Urinary bladder (tissue), 4 donors: ENCODE measurements around the gene EGFLAM. TPM values are rescaled to one million over a fixed set of nuclear protein-coding genes. Genes with fewer than 3 reads are reported as not detected.

Source experiments
- DNase-seq: peaks from one replicate; pipeline ENCODE4 v3.0.0-alpha.2; 2015; ENCODE audit errors: extremely low spot score
- H3K27ac ChIP-seq: one replicate; pipeline ENCODE4 v1.5.1; 2013; ENCODE audit warnings: low read depth, mild to moderate bottlenecking, moderate library complexity
- H3K36me3 ChIP-seq: one replicate; pipeline ENCODE4 v1.6.1; 2013; ENCODE audit warnings: mild to moderate bottlenecking, moderate library complexity; ENCODE audit not compliant: insufficient read depth
- H3K4me1 ChIP-seq: one replicate; pipeline ENCODE4 v1.6.1; 2013; ENCODE audit warnings: mild to moderate bottlenecking, moderate library complexity; ENCODE audit not compliant: insufficient read depth
- H3K4me3 ChIP-seq: one replicate; pipeline ENCODE4 v1.5.1; 2013; ENCODE audit warnings: low read depth, low read length
- WGBS: extraction: QIAGEN DNeasy Blood & Tissue Kit; methylation state at CpG from one replicate; pipeline ENCODE4 v1.1.7; 2013; 5-methylcytosine and 5-hydroxymethylcytosine counted together
- polyA plus RNA-seq: library from polyadenylated mRNA; stranded (reverse); fragments of 200-250 nt; gene quantifications from one replicate; pipeline ENCODE4 v1.2.3, GENCODE V29; 2013
- total RNA-seq: library from RNA; depleted of rRNA; stranded (reverse); fragments of >200 nt; gene quantifications from one replicate; pipeline ENCODE4 v1.2.3, GENCODE V29; 2014
- donor health status: healthy with polysubstance abuse.
- donor health status: healthy.

EGFLAM gene
- total and polyA plus RNA-seq, 2 donors = 6.9 to 17.4 TPM

DNA sequence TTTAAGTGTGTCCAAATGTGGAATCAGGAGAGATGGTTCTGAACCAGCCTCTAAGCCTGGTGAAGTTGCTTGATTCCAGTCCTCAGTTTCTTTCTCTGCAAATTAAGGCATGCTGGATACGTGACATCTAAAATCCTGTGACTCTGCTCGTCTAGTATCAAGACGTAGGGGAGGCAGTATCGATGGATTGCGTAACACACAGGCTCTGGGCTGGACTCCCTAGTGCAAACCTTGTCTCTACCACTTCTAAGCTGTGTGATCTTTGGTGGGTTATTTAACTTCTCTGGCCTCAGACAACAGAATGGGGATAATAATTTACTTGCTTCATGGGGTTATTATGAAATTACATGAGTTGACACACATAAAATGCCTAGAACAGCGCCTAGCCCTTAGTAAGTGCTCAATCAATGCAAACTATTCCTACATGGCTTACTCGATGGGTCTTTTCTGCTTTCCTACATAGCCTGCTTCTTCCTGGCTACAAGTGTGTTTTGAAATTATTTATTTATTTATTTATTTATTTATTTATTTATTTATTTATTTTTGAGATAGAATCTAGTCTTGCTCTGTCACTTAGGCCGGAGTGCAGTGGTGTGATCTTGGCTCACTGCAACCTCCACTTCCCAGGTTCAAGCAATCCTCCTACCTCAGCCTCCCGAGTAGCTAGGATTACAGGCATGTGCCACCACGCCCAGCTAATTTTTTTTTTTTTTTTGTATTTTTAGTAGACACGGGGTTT is 102.1 kb downstream of the EGFLAM start:
- Histone ChIP-seq H3K4me1 (no peaks in the 10 kb centered on the region), H3K36me3 (no peaks in the 10 kb centered on the region)
- WGBS = 93% methylated on average over 11 of the region's 11 CpGs

DNA sequence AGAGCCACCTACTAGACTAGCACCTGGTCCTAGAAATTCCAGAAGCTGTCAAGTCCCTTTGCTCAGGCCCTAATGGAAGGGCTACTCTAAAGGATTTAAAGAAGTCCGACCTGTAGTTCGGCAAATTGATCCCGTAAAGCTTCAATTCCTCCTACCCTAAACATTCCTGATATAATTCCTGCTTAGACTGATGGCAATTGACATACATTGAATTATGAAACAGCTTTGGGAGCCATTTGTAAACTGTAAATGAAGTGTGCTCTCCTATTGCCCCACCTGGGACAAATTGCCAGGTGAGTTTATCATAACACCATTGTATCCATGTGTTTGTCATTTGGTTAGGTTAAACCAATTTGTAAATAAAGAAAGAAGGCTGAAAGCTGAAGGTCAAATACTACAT is 104.4 kb downstream of the EGFLAM start:
- WGBS = 87% methylated on average over 3 of the region's 3 CpGs
- Histone ChIP-seq H3K4me1 (no peaks in the 10 kb centered on the region), H3K36me3 (no peaks in the 10 kb centered on the region), H3K4me3 (no peak overlapping the region), H3K27ac (no peak overlapping the region)
- DNase-seq = no peak

More for the DNA sequence above, 102.1 kb downstream of the EGFLAM start:
- Histone ChIP-seq H3K27ac (no peak overlapping the region), H3K4me3 (no peak overlapping the region)
- no peak for DNase-seq

DNA sequence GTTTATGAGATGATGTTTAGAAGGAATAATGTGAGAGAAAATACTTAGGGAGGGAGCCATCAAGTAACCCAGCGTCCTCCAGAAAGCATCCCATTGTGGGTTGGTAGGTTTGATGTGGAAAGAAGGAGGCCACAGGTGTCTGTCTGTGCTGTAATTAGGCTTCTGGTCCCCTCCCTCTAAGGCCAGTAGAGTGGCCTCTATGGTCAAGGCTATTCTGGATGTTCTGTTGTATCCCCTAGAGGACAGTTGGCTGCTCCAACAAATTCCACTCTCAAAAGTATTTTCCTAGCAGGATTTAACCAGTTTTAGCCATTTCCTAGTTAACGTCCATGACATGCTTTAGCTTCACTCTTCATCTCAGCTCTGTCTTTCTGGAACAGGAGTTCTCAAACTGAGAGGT is 106.5 kb downstream of the EGFLAM start:
- WGBS = 83% methylated on average over 2 of the region's 2 CpGs
- no peak for DNase-seq
- Histone ChIP-seq H3K27ac (no peak overlapping the region), H3K36me3 (no peaks in the 10 kb centered on the region), H3K4me3 (no peak overlapping the region), H3K4me1 (peaks cover 1% of the 10 kb centered on the region)

DNA sequence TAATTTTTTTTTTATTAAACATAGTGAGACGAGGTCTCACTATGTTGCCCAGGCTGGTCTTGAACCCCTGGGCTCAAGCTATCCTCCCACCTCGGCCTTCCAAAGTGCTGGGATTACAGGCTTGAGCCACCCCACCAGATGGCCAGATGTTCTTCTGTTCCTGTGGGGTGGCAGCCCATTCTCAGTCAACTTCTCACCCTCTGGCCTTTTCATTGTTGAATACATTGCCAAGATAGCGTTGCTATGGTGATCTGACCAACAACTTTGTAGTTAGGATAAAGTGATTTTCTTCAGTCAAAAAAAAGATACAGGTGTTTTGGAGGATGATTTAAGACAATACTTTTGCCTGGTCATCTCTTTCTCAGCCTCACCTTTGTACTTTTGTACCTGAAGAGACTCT is 109.1 kb downstream of the EGFLAM start:
- H3K4me3 ChIP-seq = no peak overlapping the region
- H3K27ac ChIP-seq = no peak overlapping the region
- 68% methylated on average over 3 of the region's 3 CpGs for WGBS
- H3K36me3 ChIP-seq = no peaks in the 10 kb centered on the region
- DNase-seq = no peak
- H3K4me1 ChIP-seq = peaks cover 1% of the 10 kb centered on the region

DNA sequence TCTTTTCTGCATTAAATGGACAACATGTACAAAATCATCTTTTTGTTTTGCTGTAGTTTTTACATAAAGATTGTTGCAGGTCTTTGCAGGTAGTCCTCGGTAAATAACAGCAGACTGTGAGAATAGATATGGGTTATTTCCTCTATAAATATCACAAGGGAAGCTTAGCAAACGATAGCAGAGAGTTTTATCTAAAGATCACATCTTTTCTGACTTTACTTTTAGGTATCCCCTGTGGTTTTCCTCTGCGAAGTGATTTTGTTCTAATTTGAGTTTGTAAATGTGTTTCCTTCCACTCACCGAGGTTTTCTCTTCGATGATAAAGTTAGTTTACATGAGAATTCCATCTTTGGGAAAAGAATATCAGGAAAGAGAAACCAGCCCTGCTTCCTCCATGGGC is 109.6 kb downstream of the EGFLAM start:
- DNase-seq = no peak
- Histone ChIP-seq H3K4me3 (no peak overlapping the region), H3K4me1 (peaks cover 1% of the 10 kb centered on the region), H3K27ac (no peak overlapping the region), H3K36me3 (no peaks in the 10 kb centered on the region)
- WGBS = 25% methylated on average over 5 of the region's 5 CpGs

DNA sequence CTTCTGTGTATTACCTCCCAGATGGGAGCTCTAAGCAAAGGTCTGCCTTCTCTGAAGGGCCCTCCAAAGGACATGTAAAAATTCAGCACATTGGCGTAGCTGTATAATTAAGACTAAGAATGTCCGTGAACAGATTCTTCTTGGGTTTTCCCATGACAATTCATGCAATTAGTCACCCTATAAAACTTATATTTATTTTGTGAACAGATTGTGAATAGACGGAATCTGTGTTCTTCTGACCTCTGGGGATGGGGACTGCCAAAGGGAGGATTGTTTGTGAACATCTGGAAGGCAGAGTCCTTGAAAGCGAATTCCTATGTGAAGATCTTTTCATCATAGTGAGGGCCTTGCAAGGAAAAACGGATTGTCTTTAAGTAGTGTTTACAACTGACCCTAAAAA is 111.3 kb downstream of the EGFLAM start:
- peak; percentile 33 for DNase-seq
- H3K27ac ChIP-seq = no peak overlapping the region
- WGBS = 26% methylated on average over 5 of the region's 5 CpGs

DNA sequence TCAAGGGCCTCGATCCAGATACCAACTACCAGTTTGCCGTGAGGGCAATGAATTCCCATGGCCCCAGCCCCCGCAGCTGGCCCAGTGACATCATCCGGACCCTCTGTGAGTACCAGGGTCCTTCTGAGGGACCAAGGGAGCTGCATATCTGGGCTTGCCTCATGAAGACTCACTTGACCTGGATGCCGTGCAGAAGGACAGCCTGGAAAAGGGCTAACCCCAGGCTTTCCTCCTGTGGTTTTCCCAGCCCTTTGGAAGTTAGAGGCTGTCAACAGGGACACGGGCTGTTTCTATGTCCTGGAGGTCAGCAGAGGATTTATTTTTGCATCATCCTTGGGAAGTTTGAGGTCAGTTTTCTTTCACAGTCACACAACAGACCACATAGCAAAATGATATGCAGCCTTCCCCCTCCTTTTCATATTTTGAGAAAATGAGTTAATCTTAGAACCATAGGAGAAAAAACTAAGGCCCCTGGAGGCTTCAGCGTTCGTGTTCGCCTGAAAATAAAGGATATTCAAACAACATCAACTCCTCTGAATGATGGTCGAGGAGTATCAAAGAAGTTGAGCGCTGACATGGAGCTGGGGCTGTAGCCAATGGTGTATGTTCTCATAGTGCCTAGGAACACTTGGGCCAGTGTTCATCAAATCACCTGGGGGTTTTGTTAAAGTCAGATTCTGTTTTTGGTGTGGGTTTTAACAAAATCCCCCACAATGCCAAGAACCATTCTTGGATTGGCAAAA is 112.2 kb downstream of the EGFLAM start:
- Histone ChIP-seq H3K4me1 (peaks cover 1% of the 10 kb centered on the region), H3K27ac (no peak overlapping the region), H3K4me3 (no peak overlapping the region), H3K36me3 (no peaks in the 10 kb centered on the region)
- 75% methylated on average over 11 of the region's 11 CpGs for WGBS
- no peak for DNase-seq

More for the DNA sequence above, 111.3 kb downstream of the EGFLAM start:
- peaks cover 1% of the 10 kb centered on the region for H3K4me1 ChIP-seq
- H3K36me3 ChIP-seq = no peaks in the 10 kb centered on the region
- H3K4me3 ChIP-seq = no peak overlapping the region

DNA sequence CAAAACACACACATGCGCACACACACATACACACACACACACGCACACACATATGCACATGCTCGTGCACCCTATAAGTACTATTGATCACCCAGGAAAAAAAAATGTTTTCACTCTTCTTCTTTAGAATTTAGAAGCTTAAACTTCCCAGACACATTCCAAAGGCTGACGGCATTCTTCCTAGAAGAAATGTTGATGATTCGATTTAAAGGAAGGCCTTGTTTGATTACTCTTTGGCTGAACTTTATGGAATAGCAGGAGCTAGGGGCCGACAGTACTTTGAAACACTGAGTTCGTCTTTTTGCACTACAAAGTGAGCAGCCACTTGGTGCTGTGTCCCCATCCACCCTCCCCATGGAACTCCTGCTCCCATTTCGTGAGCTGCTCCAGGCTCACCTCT is 113.2 kb downstream of the EGFLAM start:
- Histone ChIP-seq H3K36me3 (no peaks in the 10 kb centered on the region), H3K4me3 (no peak overlapping the region), H3K27ac (no peak overlapping the region), H3K4me1 (peaks cover 1% of the 10 kb centered on the region)
- DNase-seq = no peak
- WGBS = 80% methylated on average over 8 of the region's 8 CpGs

DNA sequence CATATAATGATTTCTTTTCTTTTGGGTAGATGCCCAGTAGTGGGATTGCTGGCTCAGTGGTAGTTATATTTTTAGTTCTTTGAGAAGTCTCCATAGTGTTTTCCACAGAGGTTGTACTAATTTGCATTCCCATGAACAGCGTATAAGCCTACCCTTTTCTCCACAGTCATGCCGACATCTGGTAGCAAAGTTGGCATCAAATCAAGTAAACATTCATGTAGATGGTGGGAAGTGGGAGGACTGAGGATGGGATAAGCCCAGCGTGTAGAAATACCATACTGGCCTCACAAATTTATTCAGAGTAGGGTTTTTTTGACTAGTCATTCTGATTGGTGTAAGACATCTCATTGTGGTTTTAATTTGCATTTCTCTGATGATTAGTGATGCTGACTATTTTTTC is 115.4 kb downstream of the EGFLAM start:
- no peak overlapping the region for H3K27ac ChIP-seq
- H3K36me3 ChIP-seq = no peaks in the 10 kb centered on the region
- no peak overlapping the region for H3K4me3 ChIP-seq
- no peaks in the 10 kb centered on the region for H3K4me1 ChIP-seq
- WGBS = 53% methylated on average over 3 of the region's 3 CpGs
- no peak for DNase-seq

DNA sequence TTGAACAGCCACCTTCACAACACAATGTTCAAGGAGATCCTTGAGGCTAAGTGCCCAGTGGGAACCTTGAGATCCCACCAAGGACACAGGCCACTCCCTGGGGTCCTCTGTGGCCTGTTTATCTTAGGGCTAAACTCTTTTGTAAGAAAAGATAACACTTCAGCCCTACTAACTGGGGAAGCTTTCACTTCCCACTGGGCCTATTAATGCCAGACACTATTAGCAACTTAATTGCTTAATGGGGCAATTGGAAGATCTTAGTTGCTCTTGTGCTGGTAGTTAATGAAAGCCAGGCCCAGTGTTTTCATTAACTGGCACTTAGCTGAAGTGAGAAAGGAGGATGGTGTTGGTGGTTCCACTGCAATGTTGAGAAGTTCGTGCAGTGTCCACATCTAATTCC is 117.1 kb downstream of the EGFLAM start:
- Histone ChIP-seq H3K4me1 (no peaks in the 10 kb centered on the region), H3K4me3 (no peak overlapping the region), H3K27ac (no peak overlapping the region), H3K36me3 (no peaks in the 10 kb centered on the region)
- WGBS = 94% methylated on average over 1 of the region's 1 CpG
- DNase-seq = no peak

DNA sequence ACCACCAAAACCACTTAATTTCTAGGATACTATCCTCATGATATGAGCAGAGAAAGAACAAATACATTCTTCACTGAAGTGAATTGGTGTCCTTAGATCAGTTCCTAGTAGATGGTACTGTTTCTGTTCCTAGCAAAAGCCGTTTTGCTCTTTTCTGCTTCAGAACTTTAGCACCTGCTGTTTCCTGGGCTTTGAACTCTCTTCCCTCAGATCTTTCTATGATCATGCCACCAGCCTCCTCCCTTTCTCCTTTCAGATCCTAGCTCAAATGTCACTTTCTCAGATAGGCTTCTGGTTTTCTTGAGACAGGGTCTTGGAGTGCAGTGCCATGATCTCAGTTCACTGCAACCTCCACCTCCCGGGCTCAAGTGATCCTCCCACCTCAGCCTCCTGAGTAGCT is 118.0 kb downstream of the EGFLAM start:
- DNase-seq = no peak
- H3K4me3 ChIP-seq = no peak overlapping the region
- WGBS = 92% methylated on average over 2 of the region's 2 CpGs
- H3K36me3 ChIP-seq = no peaks in the 10 kb centered on the region
- no peaks in the 10 kb centered on the region for H3K4me1 ChIP-seq
- H3K27ac ChIP-seq = no peak overlapping the region

DNA sequence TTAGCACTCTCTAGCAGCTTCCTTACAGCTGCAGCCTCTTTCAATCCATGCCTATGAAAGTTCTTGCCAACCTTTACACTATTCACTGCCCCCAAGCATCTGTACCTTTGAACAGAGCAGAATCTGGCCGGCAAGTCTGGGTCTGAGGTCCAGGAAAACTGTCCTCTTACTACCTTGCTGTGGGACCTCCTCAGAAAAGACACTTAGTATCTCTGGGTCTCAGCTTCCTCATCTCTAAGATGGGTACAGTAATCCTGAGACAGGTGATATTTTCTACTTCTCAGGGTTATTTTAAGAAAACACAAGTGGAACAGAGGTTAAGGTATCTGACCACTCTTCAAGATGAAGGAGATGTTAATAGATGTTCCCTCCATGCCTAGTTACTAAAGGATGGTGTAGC is 120.2 kb downstream of the EGFLAM start:
- DNase-seq = no peak
- Histone ChIP-seq H3K36me3 (no peaks in the 10 kb centered on the region), H3K4me3 (no peak overlapping the region), H3K4me1 (no peaks in the 10 kb centered on the region), H3K27ac (no peak overlapping the region)
- 94% methylated on average over 1 of the region's 1 CpG for WGBS

DNA sequence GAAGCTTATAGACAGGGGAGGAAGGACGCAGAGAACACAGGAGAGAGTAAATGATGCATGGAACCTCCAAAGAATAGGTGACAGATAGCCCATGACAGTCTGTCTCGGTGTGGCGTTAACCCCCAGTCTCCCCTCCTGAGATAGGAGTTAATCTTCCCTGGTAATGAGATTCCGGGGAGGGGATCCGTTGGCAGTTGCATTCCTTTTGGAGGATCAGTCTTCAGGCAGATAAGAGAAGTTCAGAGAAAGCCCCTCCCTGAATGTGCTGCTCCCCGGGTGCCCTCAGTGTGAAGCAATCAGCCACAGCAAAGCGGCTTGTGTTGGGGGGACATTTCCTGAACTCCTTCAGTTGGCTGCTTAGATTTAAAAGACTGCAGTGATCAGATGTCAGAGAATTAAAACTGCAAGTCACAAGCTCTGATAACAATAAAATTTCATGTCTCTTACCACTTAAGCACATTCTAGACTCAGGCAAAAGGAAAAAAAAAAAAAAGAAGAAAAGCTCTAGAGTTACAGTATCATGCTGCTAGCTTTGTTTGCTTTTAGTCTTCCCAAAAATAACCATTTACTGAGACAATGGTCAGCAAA is 121.1 kb downstream of the EGFLAM start:
- Histone ChIP-seq H3K36me3 (no peaks in the 10 kb centered on the region), H3K4me3 (no peak overlapping the region), H3K27ac (no peak overlapping the region), H3K4me1 (no peaks in the 10 kb centered on the region)
- DNase-seq = no peak
- WGBS = 48% methylated on average over 7 of the region's 7 CpGs

DNA sequence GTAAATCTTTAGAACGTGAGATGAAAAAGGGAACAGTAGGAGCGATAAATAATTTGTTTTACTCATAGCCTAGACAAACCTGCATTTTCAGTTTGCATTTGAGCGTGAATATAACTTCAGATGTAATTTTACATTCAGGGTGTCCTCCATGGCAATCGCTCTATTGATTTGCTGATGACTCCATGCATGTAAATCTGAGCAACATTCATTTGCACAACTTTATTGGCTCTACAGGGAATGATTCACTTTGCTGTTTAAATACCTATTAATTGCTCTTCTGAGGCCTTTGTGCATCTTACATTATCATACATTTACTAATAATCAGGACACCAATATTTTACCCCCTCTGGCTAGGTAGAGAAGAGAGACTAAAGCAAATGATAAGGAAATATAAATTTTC is 122.2 kb downstream of the EGFLAM start:
- Histone ChIP-seq H3K36me3 (no peaks in the 10 kb centered on the region), H3K4me3 (no peak overlapping the region)
- WGBS = 82% methylated on average over 4 of the region's 4 CpGs

More for the DNA sequence above, 122.2 kb downstream of the EGFLAM start:
- DNase-seq = no peak
- Histone ChIP-seq H3K4me1 (no peaks in the 10 kb centered on the region), H3K27ac (no peak overlapping the region)
